IPS-NIHi7 (cell line): ENCODE results near the gene MAGEB1.

Experiments
- DNase-seq: peaks from one replicate; pipeline ENCODE4 v3.0.0; 2012; ENCODE audit warnings: mixed read lengths; ENCODE audit errors: extremely low spot score

The MAGEB1 gene

GRCh38 chrX:30296408-30297254 is 49.7 kb downstream of the MAGEB1 start:
- DNase-seq: no peak

GRCh38 chrX:30301208-30301607 is 54.3 kb downstream of the MAGEB1 start:
- no peak for DNase-seq
